Measurements from ENCODE around the gene CINP.
"Not testable (repeated sequence)": the region's sequence is repeated elsewhere in the genome, so short reads cannot be mapped to it uniquely, and the experiment has no call there.

Gene CINP

DNA sequence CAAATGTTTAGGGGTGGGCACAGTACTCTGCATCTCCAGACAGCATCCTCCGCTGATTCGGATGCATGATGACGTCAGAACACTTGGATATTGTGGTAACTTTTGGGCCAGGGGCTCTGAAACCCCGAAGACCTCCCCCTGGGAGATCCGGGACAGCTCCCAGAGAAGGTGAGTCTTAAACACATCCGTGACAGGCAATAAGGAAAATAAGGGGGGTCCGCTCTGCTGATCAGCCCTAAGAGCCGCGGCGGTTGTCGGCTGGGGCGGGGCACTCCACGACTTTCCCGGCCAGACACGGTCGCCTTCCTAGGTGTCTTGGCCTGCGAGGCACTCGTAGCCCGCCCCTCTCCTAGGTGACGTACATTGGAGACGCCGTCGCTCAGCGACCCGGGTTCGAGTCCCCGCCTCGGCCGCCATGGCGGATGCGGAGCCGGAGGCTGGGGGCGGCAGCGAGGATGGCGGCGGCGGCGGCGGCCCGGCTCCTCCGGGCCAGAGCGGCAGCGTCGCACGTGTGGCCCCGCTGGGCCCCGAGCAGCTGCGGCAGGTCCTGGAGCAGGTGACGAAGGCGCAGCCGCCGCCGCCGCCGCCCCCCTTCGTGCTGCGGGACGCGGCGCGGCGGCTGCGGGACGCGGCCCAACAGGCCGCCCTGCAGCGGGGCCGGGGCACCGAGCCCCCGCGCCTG is 43.2 kb downstream of the CINP start, which contains the start of gene ZNF839:
ZNF839 (plus strand) TSS at position 396 of the 682 bp plus-strand sequence; CDS start at position 416, 20 bp downstream.
- DNase-seq: peak; percentile 95

DNA sequence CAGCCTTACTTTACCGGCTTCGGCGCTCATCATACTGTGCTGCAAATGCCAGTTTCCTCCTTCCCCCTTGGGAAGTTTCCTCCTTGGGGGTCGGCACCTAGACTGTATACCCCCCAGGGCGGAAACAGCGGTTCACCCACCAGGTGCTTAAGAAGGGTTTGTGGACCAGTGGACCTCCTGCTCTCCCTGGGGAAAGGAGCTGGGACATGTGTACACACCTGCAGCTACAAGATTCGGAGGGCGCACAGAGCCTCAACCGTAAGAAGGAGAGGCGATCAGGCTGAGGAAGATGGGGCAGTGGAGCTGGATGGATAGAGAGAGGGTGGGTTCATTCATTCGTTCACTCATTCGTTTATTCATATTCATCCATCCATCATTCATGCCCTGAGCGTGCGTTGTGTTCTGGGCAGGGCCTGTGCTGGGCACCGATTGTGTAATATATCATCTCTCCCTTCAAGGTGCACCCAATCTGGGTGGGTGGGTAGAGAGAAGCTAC is 43.9 kb downstream of the CINP start:
- no peak for DNase-seq

DNA sequence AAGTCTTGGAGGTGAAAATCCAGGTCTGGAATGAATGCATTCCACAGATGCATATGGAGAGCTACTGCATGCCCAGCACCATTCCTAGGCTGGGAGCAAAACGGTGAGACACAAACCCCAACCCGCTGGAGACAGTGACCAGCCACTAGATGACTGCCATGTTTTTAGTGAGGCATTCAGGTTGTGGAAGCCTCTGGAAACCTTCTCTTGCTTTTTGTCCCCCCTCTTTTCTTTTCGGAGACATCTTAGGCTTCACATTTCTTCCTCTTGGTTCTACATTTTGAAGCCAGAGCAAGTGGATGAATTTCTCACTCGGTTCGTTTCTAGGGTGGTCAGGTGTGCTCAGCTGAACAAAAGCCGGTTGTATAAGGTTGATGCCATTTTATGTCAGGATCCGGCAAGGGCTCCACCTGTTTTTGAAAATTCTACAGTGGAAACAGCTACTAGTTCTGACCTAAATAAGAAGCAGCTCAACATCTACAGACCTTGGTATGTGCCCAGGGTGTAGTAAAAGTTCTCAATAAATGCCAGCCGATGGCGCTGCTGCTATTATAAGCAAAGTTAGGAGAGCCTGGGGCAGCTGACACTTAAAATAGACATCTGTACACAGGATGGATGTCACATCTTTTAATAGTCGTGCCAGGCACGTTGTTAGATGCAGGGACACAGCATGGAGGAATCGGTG is 45.0 kb downstream of the CINP start:
- DNase-seq: peak; percentile 45

DNA sequence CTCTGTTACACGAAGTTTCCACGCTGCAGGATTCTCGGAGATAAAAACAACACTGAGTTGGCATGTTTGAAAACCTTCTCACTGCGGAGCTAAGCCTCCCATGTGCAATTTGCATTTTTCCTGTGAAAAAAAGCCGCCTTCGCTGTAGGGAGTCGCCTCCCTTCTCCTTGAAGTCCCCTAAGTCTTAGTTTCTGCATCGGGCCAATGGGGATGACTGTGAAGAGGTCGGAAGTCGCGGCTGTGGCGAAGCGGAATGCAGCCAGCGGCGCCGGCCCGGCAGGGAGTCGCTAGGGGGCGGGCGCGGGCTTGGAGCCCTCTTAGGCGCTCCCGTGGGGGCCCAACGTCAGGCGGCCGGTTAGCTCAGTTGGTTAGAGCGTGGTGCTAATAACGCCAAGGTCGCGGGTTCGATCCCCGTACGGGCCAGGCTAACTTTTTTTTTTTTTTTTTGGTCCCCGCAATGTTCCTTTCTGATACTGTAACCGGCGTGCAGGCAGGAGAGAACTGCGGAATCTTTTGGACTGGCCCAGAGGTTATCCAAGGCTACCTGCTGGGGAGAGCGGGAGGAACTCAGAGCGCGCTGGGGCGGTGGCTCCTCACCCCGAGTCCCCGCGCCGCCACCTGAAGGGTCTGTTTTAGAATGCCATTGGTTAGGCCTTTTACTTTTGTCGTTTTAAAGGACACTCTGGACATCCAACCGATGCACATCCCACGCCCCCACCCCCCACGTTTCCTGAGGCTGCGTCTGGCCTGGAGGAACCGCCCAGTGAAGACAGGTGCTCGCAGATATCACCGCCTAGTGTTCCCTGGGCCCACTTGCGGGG is 45.7 kb downstream of the CINP start:
- DNase-seq: peak; percentile 94

DNA sequence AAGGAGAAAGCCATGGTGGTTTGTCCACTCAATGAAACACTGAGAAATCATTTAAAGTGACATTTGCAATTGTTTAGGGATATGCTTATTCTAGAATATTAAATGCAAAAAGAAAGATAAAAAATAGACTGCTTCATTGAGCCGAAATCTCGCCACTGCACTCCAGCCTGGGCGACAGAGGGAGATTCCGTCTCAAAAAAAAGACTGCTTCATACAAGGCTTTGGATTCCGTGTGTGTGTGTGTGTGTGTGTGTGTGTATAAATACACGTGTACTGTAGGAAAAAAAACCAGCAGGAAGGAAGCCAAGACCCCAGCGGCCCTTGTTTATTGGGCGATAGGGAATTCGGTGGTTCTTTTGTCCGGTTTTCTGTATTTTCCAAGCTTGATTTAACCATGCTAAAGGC is 46.4 kb downstream of the CINP start:
- DNase-seq: peak; percentile 63

DNA sequence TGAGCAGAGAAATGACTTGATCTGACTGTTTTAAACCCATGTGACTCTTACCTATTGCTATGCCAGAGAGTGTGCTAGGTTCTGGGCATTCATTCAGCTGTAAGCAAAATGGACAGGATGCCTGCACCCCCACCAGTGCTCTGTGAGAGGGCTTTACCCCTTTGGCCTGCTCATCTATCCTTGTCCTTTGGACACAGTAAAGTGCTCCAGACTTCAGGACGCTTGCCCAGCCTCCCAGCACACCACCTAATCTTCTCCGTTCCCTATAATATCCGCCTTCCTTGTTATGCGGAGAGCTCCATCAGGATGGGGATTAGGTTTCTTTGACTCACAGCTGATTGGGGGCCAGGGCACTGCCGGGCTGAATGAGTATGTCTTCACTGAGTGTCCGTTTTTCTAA is 47.6 kb downstream of the CINP start:
- no peak for DNase-seq

DNA sequence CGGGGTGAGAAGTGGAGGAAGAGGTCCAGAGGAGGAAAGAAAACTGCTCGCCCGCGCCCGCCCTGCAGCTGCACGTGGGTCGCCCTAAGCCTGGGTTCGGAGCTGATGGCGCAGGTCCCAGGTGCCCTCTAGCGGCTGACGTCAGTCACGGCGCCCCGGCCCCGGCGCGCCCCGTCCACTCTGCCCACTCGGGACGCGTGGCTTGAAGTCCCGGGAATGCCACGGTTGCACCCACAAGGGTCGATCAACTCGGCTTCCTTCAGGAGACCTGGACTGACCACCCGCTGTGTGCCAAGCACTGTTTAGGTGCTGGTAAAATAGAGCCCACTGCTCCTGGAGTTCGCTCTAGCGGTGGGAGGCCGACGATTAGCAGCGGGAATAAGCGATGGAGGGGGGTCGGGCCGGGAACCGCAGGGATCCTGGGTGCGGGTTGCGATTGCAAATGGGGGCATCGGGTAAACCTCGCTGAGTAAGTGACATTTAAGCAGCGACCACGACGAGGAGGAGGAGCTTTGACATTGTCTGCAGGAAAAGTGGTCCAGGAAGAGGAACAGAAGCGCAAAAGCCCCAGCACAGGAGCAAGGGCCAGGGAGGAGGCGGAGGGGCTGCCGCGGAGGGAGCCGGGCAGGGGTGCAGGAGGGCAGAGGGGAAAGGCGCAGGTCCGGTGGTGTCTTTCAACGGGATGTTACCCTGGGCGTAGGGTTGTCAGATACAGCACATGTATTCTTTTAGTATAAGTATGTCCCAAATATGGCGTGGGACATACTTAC is 48.3 kb downstream of the CINP start:
- DNase-seq: peak; percentile 82

DNA sequence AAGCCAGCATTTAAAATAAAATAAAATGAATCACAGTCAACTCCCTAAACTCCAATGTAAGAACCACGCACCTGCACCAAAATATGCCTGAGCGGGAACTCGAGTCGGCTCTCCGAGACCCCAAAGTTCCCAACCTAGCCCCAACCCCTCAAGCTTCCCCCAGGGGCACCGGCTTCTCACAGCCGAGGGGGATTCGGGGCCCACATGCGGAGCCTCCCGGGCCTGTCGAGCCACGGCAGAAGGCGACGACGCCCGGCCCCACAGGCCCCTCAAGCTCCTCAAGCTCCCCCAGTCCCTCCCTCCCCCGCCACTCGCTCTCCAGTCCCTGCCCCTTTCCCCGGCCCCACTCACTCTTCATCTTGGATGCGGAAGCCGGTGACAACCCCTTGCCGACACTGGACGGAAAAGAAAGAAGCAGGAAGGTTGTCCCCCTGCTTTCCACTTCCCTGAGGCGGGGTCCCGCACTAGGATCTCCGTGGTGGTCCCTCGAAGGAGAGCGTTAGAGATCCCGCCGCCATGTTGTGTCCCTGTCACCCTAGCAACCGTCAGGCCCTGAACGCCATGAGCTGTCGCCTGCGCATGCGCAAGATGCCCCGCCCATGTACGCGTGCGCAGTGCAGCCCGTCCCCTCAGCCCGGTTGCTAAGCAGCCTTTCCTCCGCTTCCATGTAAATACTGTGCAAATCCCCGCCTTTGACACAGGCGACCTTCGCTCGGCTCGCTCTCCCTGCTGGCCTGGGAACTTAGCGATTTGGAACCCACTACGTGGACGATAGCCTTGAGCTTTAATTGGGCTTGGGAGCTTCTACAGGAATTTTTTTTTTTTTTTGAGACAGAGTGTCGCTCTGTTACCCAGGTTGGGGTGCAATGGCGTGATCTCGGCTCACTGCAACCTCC is 57.8 kb downstream of the CINP start, which contains the start of gene MOK:
MOK (minus strand) TSS at position 554 of the 896 bp plus-strand sequence; CDS start at position 358, 196 bp downstream.
- peak; percentile 98 for DNase-seq

DNA sequence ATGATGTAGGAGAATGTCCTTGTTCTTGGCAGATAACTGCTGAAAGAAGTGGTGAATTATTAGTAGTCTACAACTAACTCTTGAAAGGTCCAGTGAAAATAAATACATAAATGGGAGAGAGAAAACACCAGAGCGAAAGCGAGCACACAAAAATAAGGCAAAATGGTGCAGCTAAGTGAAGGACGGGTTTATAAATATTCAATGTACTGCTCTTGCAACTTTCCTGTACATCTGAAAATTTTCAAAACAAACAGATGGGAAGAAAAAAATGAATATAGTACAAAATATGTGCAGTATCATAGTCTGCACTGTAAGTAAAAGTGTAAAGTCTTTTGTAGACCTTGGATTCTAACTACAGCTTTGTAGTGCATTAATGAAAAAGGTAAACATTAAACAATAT is 59.0 kb downstream of the CINP start:
- no peak for DNase-seq

DNA sequence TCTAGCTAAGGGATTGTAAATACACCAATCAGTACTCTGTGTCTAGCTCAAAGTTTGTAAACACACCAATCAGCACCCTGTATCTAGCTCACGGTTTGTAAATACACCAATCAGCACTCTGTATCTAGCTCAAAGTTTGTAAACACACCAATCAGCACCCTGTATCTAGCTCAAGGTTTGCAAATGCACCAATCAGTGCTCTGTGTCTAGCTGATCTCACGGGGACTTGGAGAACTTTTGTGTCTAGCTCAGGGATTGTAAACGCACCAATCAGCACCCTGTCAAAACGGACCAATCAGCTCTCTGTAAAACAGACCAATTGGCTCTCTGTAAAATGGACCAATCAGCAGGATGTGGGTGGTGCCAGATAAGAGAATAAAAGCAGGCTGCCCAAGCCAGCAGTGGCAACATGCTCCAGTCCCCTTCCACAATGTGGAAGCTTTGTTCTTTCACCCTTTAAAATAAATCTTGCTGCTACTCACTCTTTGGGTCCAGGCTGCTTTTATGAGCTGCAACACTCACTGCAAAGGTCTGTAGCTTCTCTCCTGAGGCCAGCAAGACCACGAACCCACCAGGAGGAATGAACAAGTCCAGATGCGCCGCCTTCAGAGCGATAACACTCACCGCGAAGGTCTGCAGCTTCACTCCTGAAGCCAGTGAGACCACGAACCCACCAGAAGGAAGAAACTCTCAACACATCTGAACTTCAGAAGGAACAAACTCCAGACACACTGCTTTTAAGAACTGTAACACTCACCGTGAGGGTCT is 64.2 kb downstream of the CINP start:
- not testable (repeated sequence) for DNase-seq
